DOHH2 (cell line): ENCODE results near the gene DENND1B.

Source experiments
- H3F3A ChIP-seq: fragments of 200-600 bp; sonication (generic), shearing (Covaris generic); 2 replicates; pipeline ENCODE4 v1.6.0; 2016; ENCODE audit warnings: antibody characterized with exemption, mild to moderate bottlenecking; ENCODE audit not compliant: control insufficient read depth, insufficient read depth
- H3K27ac ChIP-seq: fragments of 200-600 bp; sonication (generic); 2 replicates; pipeline ENCODE4 v1.5.1; 2014; ENCODE audit warnings: low read depth, mild to moderate bottlenecking, low read length, moderate library complexity
- H3K27me3 ChIP-seq: fragments of 200-600 bp; sonication (generic); 2 replicates; pipeline ENCODE4 v1.6.1; 2014; ENCODE audit warnings: mild to moderate bottlenecking, low read length, mixed read lengths; ENCODE audit not compliant: control insufficient read depth
- H3K36me3 ChIP-seq: fragments of 200-600 bp; sonication (generic); 2 replicates; pipeline ENCODE4 v1.6.1; 2014; ENCODE audit warnings: mild to moderate bottlenecking, low read length, moderate library complexity, mixed read lengths; ENCODE audit not compliant: control insufficient read depth
- H3K4me1 ChIP-seq: fragments of 200-600 bp; sonication (generic); 2 replicates; pipeline ENCODE4 v1.6.1; 2014; ENCODE audit warnings: mild to moderate bottlenecking, low read length, mixed read lengths; ENCODE audit not compliant: control insufficient read depth
- H3K4me2 ChIP-seq: fragments of 200-600 bp; sonication (generic); 2 replicates; pipeline ENCODE4 v1.6.0; 2014; ENCODE audit warnings: mild to moderate bottlenecking, low read length, moderate library complexity
- H3K4me3 ChIP-seq: fragments of 200-600 bp; sonication (generic); 2 replicates; pipeline ENCODE4 v1.5.1; 2014; ENCODE audit warnings: mild to moderate bottlenecking, low read length, mixed read lengths
- H3K79me2 ChIP-seq: fragments of 200-600 bp; sonication (generic); 2 replicates; pipeline ENCODE4 v1.6.1; 2014; ENCODE audit warnings: mild to moderate bottlenecking, low read length, mixed read lengths; ENCODE audit not compliant: control insufficient read depth
- H3K9me2 ChIP-seq: fragments of 200-600 bp; sonication (generic); replicated peaks from 2 replicates; pipeline ENCODE4 v1.6.1; 2014; ENCODE audit warnings: mild to moderate bottlenecking, low read length, mixed read lengths; ENCODE audit not compliant: control insufficient read depth
- H3K9me3 ChIP-seq: fragments of 200-600 bp; sonication (generic); 2 replicates; pipeline ENCODE4 v1.6.1; 2014; ENCODE audit warnings: antibody characterized with exemption, low read length, mixed read lengths; ENCODE audit not compliant: control insufficient read depth, insufficient read depth
- H4K20me1 ChIP-seq: fragments of 200-600 bp; sonication (generic); 2 replicates; pipeline ENCODE4 v1.6.0; 2014; ENCODE audit warnings: low read depth, mild to moderate bottlenecking, antibody characterized with exemption, low read length, moderate library complexity; ENCODE audit not compliant: control insufficient read depth, insufficient read depth
- CTCF ChIP-seq: fragments of 200-600 bp; sonication (generic); IDR thresholded peaks from one replicate; pipeline ENCODE4 v1.5.1; 2014; ENCODE audit warnings: antibody characterized with exemption, mild to moderate bottlenecking, low read depth, low read length; ENCODE audit not compliant: poor library complexity, severe bottlenecking
- EZH2phosphoT487 ChIP-seq: fragments of 200-600 bp; sonication (generic); IDR thresholded peaks from 2 replicates; pipeline ENCODE4 v1.6.1; 2017; ENCODE audit warnings: borderline replicate concordance, mild to moderate bottlenecking, antibody characterized with exemption, low read length, moderate library complexity, mixed read lengths

Gene DENND1B

GRCh38 chr1:197567442-197567841 is 207.8 kb downstream of the DENND1B start:
- Histone ChIP-seq H3K9me2 (no peaks in the 10 kb centered on the region), H3K4me1 (no peaks in the 10 kb centered on the region), H3K4me3 (no peak overlapping the region), H4K20me1 (no peaks in the 10 kb centered on the region), H3K4me2 (no peak overlapping the region), H3K27ac (no peak overlapping the region), H3K9me3 (no peaks in the 10 kb centered on the region; the same call in 1 of the 2 replicates), H3K79me2 (no peaks in the 10 kb centered on the region), H3K27me3 (no peaks in the 10 kb centered on the region), H3K36me3 (no peaks in the 10 kb centered on the region), H3F3A (no peaks in the 10 kb centered on the region)
- TF ChIP-seq EZH2phosphoT487 (no peak), CTCF (no peak)

- no peaks in the 10 kb centered on the region for H3F3A ChIP-seq
- no peaks in the 10 kb centered on the region for H4K20me1 ChIP-seq
- H3K27me3 ChIP-seq = no peaks in the 10 kb centered on the region
- no peak overlapping the region for H3K27ac ChIP-seq
- H3K79me2 ChIP-seq = no peaks in the 10 kb centered on the region
- no peaks in the 10 kb centered on the region for H3K36me3 ChIP-seq
- no peak overlapping the region for H3K4me3 ChIP-seq
- peaks cover 7% of the 10 kb centered on the region; the same call in 1 of the 2 replicates for H3K4me1 ChIP-seq
- H3K4me2 ChIP-seq = no peak overlapping the region
- H3K9me3 ChIP-seq = no peaks in the 10 kb centered on the region
- no peaks in the 10 kb centered on the region for H3K9me2 ChIP-seq
- TF ChIP-seq EZH2phosphoT487 = no peak
- no peak for TF ChIP-seq CTCF
Observed at GRCh38 chr1:197561041-197561440, 214.2 kb downstream of the DENND1B start.

- Histone ChIP-seq H3K4me1 (peaks cover 7% of the 10 kb centered on the region; the same call in 1 of the 2 replicates), H3K4me2 (no peak overlapping the region), H3K9me3 (no peaks in the 10 kb centered on the region), H3F3A (no peaks in the 10 kb centered on the region), H3K36me3 (no peaks in the 10 kb centered on the region), H4K20me1 (no peaks in the 10 kb centered on the region), H3K9me2 (no peaks in the 10 kb centered on the region), H3K79me2 (no peaks in the 10 kb centered on the region), H3K27ac (no peak overlapping the region), H3K27me3 (no peaks in the 10 kb centered on the region), H3K4me3 (no peak overlapping the region)
- TF ChIP-seq EZH2phosphoT487 = no peak
- no peak for TF ChIP-seq CTCF
Observed at GRCh38 chr1:197559655-197560054, 215.6 kb downstream of the DENND1B start.

GRCh38 chr1:197559244-197559643 is 216.0 kb downstream of the DENND1B start:
- no peaks in the 10 kb centered on the region for H3F3A ChIP-seq
- H3K4me1 ChIP-seq = peaks cover 7% of the 10 kb centered on the region; the same call in 1 of the 2 replicates
- H4K20me1 ChIP-seq = no peaks in the 10 kb centered on the region
- H3K9me3 ChIP-seq = no peaks in the 10 kb centered on the region
- no peaks in the 10 kb centered on the region for H3K79me2 ChIP-seq
- TF ChIP-seq EZH2phosphoT487 (no peak), CTCF (no peak)
- no peaks in the 10 kb centered on the region for H3K9me2 ChIP-seq
- no peak overlapping the region for H3K4me2 ChIP-seq
- no peaks in the 10 kb centered on the region for H3K36me3 ChIP-seq
- no peaks in the 10 kb centered on the region for H3K27me3 ChIP-seq
- no peak overlapping the region for H3K27ac ChIP-seq
- no peak overlapping the region for H3K4me3 ChIP-seq
